OCI-LY1 (cell line): ENCODE results near the gene ARID3B.

ENCODE experiments used
- CTCF ChIP-seq: fragments of 200-600 bp; sonication (generic), shearing (Covaris generic); IDR thresholded peaks from 2 replicates; pipeline ENCODE4 v1.5.1; 2017; ENCODE audit warnings: mild to moderate bottlenecking, antibody characterized with exemption, low read length, moderate library complexity, mixed read lengths
- EZH2 ChIP-seq: fragments of 200-600 bp; sonication (generic), shearing (Covaris generic); IDR thresholded peaks from 2 replicates; pipeline ENCODE4 v1.8.0; 2017; ENCODE audit warnings: borderline replicate concordance, mixed run types, mild to moderate bottlenecking, antibody characterized with exemption, low read length, moderate library complexity, mixed read lengths

DNA sequence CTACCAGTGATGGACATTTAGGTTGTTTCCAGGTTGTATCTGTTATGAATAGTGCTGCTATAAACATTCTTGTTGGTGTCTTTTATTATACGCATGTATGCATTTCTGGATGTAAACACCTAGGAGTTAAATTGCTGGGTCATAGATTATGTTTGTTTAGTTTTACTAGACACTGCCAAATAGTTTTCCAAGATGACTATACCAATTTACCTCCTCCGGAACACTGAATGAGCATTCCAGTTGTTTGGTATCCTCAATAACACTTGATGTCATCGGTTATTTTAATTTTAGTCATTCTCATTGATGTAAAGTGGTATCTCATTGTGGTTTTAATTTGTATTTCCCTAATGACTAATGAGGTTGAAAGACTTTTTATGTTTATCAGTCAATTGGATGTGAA is 36.6 kb upstream of the ARID3B start:
- TF ChIP-seq EZH2: no peak
- no peak for TF ChIP-seq CTCF
